GM20000 (cell line): Measurements from ENCODE around the gene CCDC102B.

Experiments
- DNase-seq: peaks from one replicate; pipeline ENCODE4 v3.0.0; 2012; ENCODE audit warnings: low spot score
- CTCF ChIP-seq: IDR thresholded peaks from 2 replicates; pipeline ENCODE4 v1.5.1; 2012; ENCODE audit warnings: mild to moderate bottlenecking, control low read depth; ENCODE audit errors: extremely low read depth, missing control alignments

Gene CCDC102B

DNA sequence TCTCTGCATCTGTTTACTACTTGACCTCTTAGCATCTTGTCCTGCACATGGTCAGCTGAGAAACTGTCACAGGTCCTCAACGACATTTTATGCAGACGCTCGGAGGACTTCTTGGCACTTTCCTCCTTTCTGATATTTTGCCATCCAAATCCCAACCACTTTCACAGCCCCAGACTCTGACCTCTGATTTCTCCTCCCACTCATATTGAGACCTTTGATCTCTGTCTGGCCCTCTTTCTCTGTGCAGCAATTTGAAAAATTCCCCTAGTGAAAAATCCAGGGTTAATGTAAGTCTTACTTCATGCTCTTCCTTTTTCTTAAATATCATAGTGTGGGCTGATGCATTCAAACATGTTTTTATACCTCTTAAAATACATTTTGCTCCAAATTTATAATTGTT lies 273.8 kb downstream of the CCDC102B start:
- no peak for TF ChIP-seq CTCF

DNA sequence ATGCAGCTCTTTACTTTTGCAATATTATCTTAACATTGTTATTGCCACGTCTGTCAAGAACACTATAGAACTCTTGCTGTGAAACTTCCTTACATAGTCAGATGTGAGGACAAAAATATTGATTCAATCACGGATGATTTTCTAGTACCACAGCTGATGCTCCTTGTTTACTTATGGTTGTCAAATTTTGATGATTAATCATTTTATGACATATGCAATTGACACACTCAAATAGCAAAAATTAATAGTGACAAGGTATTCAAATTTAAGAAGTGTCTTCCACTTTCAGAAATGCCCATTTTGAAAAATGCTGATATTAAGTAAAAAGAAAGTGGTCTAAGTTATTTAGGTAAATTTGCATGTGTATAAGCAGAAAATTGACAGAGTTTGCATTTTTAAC lies 284.0 kb downstream of the CCDC102B start:
- no peak for TF ChIP-seq CTCF
- no peak for DNase-seq

More for the DNA sequence above, 273.8 kb downstream of the CCDC102B start:
- no peak for DNase-seq

- no peak for DNase-seq
- no peak for TF ChIP-seq CTCF
These were observed 284.6 kb downstream of the CCDC102B start for GRCh38 chr18:69082499-69082898.

DNA sequence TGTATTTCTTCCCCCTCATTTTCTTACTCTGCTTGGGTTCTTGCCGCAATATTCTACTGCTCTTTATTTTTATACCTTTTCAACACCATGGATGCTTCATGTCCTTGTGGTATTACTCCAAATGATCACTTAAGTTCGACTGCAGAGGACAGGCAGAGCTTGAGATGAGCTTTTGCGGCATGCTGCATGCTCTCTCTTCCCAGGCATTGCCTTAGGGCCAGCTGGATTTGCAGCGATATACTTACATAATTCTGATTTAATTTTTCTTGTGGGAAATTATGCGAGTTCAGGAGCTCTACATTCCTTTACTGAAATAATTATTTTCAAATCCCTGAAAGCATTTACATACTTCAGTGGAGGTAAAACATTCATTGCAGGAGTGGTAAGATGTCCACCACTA lies 288.1 kb downstream of the CCDC102B start:
- no peak for TF ChIP-seq CTCF
- no peak for DNase-seq

DNA sequence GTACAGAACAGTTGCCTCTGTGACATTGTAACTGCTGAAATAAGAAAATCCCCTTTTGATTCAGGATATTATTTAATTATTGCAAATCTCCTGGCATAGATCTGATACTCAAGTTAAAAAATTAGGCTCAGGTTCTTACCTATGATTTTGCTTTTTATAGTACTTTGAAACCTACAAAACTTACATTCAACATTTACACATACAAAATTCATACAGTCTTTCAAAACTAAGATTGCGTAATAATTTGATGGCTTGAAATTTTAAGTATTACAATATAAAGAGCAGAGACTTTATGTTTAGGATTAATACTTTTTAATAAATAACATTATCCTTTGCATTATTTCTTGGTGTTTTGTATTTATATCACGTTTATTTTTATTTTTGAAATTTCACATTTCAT lies 291.1 kb downstream of the CCDC102B start:
- no peak for TF ChIP-seq CTCF
- DNase-seq = no peak

DNA sequence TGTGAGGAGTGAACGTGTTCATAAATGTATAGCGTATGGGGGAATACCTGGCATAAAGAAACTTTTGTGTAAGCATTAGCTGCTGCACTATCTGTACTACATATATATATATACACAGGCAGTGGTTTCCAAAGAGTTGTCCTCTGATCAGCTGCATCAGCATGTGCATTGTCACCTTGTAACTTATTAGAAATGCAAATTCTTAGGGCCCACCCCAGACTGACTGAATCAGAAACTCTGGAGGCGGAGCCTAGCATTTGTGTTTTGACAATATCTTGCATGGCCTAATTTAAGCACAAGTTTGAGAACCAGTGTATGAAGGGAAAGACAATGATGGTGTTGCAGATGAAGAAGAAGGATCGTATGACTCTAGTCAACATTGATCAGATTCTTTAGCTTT lies 299.5 kb downstream of the CCDC102B start:
- no peak for TF ChIP-seq CTCF
- no peak for DNase-seq

DNA sequence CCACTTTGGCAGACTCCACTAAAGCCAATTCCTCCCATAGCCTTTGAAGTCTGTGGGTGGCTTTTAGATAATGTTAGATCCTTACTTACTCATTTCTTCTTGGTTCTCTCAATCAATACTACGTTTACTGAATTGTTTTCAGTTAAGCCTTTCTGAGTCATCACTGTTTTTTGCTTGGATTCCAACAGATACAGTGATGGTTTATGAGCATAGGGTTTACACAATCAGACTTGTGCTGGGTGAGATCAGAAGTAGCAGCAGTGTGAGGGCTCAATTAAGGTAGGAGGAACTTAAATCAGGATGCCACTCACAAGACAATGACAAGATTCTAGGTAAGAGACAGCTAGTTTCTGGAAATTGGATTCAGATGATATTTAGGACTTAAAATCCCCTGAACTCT lies 305.1 kb downstream of the CCDC102B start:
- TF ChIP-seq CTCF = no peak
- DNase-seq = no peak
